Nephron progenitor cell (in vitro differentiated cells): ENCODE measurements around the gene ZIC1.

Experiments used
- DNase-seq: peaks from one replicate; pipeline ENCODE4 v3.0.0; 2021
- H3K27ac Mint-ChIP-seq: 2 replicates; pipeline ENCODE4 v1.8.0; 2021; ENCODE audit warnings: mild to moderate bottlenecking, moderate library complexity, mixed read lengths
- H3K27me3 Mint-ChIP-seq: 2 replicates; pipeline ENCODE4 v1.8.0; 2021; ENCODE audit warnings: mild to moderate bottlenecking, low read depth, mixed read lengths; ENCODE audit not compliant: poor library complexity
- H3K36me3 Mint-ChIP-seq: 2 replicates; pipeline ENCODE4 v1.8.0; 2021; ENCODE audit warnings: low read depth, mixed read lengths
- H3K4me1 Mint-ChIP-seq: 2 replicates; pipeline ENCODE4 v1.8.0; 2021; ENCODE audit warnings: mixed read lengths
- H3K4me3 Mint-ChIP-seq: 2 replicates; pipeline ENCODE4 v1.8.0; 2021; ENCODE audit warnings: mild to moderate bottlenecking, moderate library complexity, mixed read lengths
- H3K9me3 Mint-ChIP-seq: 2 replicates; pipeline ENCODE4 v1.8.0; 2021; ENCODE audit warnings: mild to moderate bottlenecking, moderate library complexity, mixed read lengths
- CTCF ChIP-seq: fragments of 200-600 bp; sonication (generic); IDR thresholded peaks from 2 replicates; pipeline ENCODE4 v1.5.0; 2021; ENCODE audit warnings: antibody characterized with exemption

Gene ZIC1

GRCh38 chr3:147416931-147417330 is 7.8 kb downstream of the ZIC1 start:
- peaks cover 34% of the 10 kb centered on the region for H3K4me1 Mint-ChIP-seq
- peaks cover 100% of the 10 kb centered on the region for H3K27me3 Mint-ChIP-seq
- no peak for TF ChIP-seq CTCF
- H3K9me3 Mint-ChIP-seq = no peaks in the 10 kb centered on the region
- no peaks in the 10 kb centered on the region for H3K36me3 Mint-ChIP-seq
- no peak overlapping the region for H3K27ac Mint-ChIP-seq
- no peak overlapping the region for H3K4me3 Mint-ChIP-seq
- no peak for DNase-seq

- TF ChIP-seq CTCF = no peak
- H3K4me1 Mint-ChIP-seq = peaks cover 42% of the 10 kb centered on the region
- no peak for DNase-seq
- H3K9me3 Mint-ChIP-seq = no peaks in the 10 kb centered on the region
- H3K4me3 Mint-ChIP-seq = no peak overlapping the region
- no peak overlapping the region for H3K27ac Mint-ChIP-seq
- no peaks in the 10 kb centered on the region for H3K36me3 Mint-ChIP-seq
- peaks cover 100% of the 10 kb centered on the region for H3K27me3 Mint-ChIP-seq
These were observed 8.6 kb downstream of the ZIC1 start for GRCh38 chr3:147417551-147418295.

GRCh38 chr3:147418371-147418781 is 9.2 kb downstream of the ZIC1 start:
- no peaks in the 10 kb centered on the region for H3K9me3 Mint-ChIP-seq
- TF ChIP-seq CTCF = no peak
- H3K36me3 Mint-ChIP-seq = no peaks in the 10 kb centered on the region
- H3K27ac Mint-ChIP-seq = no peak overlapping the region
- H3K27me3 Mint-ChIP-seq = peaks cover 100% of the 10 kb centered on the region
- H3K4me3 Mint-ChIP-seq = peak overlapping the region; percentile 75
- H3K4me1 Mint-ChIP-seq = peaks cover 46% of the 10 kb centered on the region
- no peak for DNase-seq

- Mint-ChIP-seq H3K4me1 (peaks cover 48% of the 10 kb centered on the region), H3K4me3 (peak overlapping the region; percentile 75), H3K27me3 (peaks cover 100% of the 10 kb centered on the region), H3K9me3 (no peaks in the 10 kb centered on the region), H3K36me3 (no peaks in the 10 kb centered on the region), H3K27ac (no peak overlapping the region)
- no peak for TF ChIP-seq CTCF
- peak; percentile 84 for DNase-seq
These were observed 9.9 kb downstream of the ZIC1 start for GRCh38 chr3:147418808-147419701.

- no peak for TF ChIP-seq CTCF
- Mint-ChIP-seq H3K27me3 (peaks cover 100% of the 10 kb centered on the region), H3K36me3 (no peaks in the 10 kb centered on the region), H3K4me1 (peaks cover 42% of the 10 kb centered on the region), H3K27ac (no peak overlapping the region), H3K9me3 (no peaks in the 10 kb centered on the region), H3K4me3 (peak overlapping the region; percentile 75)
- no peak for DNase-seq
These were observed 10.6 kb downstream of the ZIC1 start for GRCh38 chr3:147419781-147420224.
